Stomach (tissue), 4 donors: ENCODE results near the gene PCA3.

Source experiments
- EP300 ChIP-seq: sonication (generic); formaldehyde crosslinking; IDR thresholded peaks from one replicate; pipeline ENCODE4 v1.6.1; 2017; ENCODE audit warnings: antibody characterized with exemption
- POLR2A ChIP-seq, 4 donors: fragments of 450-650 bp; IDR thresholded peaks; one replicate each; pipeline ENCODE4 v1.6.1; 2016; ENCODE audit warnings: antibody characterized with exemption in 4 of 4, control low read depth in 2 of 4, mild to moderate bottlenecking in 1 of 4, moderate library complexity in 1 of 4
- POLR2AphosphoS5 ChIP-seq, 3 donors: sonication (generic); formaldehyde crosslinking; IDR thresholded peaks; one replicate each; pipeline ENCODE4 v1.6.1; 2016; ENCODE audit warnings: antibody characterized with exemption in 3 of 3
- TF ChIP-seq, protein P1 (sequence below), 7 experiments: fragments of 450-650 bp in 4 of 7; fragments of 200-600 bp in 3 of 7; sonication (generic) in 3 of 7; IDR thresholded peaks; one replicate each; pipeline ENCODE4 v1.5.1; 2016 to 2019; ENCODE audit warnings: antibody characterized with exemption in 7 of 7, control low read depth in 2 of 7, mild to moderate bottlenecking in 1 of 7

DNA sequence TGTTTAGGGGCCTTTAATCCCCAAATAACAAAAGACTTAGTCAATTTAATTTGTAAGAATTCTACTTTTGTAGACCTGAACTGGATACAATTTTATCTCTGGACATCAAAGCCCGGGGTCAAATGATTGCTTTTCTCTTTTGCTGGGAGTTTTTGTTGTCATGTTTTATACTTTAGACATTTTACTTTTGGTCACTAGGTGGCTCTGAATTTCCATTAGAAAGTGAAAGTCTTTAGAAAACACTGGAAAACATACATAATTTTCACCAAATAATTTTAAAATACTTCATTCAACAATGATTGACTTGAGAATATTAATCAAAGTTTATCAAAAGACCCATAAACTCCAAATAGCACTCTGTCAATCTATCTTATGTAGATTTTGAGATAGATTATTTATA is 2.8 kb upstream of the PCA3 start:
- TF ChIP-seq POLR2A (IDR thresholded peaks at IDR 0.05) (no peak), EP300 (no peak), POLR2AphosphoS5 (IDR thresholded peaks at IDR 0.05) (no peak)
- TF ChIP-seq, protein P1, sequence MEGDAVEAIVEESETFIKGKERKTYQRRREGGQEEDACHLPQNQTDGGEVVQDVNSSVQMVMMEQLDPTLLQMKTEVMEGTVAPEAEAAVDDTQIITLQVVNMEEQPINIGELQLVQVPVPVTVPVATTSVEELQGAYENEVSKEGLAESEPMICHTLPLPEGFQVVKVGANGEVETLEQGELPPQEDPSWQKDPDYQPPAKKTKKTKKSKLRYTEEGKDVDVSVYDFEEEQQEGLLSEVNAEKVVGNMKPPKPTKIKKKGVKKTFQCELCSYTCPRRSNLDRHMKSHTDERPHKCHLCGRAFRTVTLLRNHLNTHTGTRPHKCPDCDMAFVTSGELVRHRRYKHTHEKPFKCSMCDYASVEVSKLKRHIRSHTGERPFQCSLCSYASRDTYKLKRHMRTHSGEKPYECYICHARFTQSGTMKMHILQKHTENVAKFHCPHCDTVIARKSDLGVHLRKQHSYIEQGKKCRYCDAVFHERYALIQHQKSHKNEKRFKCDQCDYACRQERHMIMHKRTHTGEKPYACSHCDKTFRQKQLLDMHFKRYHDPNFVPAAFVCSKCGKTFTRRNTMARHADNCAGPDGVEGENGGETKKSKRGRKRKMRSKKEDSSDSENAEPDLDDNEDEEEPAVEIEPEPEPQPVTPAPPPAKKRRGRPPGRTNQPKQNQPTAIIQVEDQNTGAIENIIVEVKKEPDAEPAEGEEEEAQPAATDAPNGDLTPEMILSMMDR (IDR thresholded peaks at IDR 0.05) = no peak
